GM21529 (cell line): ENCODE results near the gene ARMH2.

Experiments used
- ATAC-seq: cut with Tn5 transposase; IDR thresholded peaks from one replicate; pipeline ENCODE4 v1.9.1; 2021; ENCODE audit not compliant: unreplicated experiment

Gene ARMH2

GRCh38 chr6:24798740-24799540 is at the start of gene ARMH2:
Gene ARMH2 (minus strand): TSS chr6:24798917. CDS start chr6:24798857, 60 bp downstream.
- ATAC-seq: no peak

DNA sequence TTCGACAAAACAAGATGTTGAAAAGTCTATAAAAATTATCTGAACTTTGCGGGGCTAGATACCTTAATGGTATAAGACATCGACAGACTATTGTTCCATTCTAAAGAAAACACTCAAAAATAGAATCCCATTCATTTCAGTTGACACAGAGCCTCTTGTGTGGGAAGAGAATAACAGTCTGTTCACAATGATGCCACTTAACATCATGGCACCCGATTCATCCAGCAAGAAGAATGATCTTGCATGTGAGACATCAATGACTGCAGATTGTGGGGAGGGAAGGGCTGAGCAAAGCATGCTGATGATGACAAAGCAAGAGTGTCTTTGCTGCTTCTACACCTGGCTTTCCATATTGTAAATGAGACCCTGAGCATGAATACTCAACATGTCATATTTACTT is 49.7 kb upstream of the ARMH2 start:
- no peak for ATAC-seq

GRCh38 chr6:24847402-24847801 is 48.7 kb upstream of the ARMH2 start:
- no peak for ATAC-seq

DNA sequence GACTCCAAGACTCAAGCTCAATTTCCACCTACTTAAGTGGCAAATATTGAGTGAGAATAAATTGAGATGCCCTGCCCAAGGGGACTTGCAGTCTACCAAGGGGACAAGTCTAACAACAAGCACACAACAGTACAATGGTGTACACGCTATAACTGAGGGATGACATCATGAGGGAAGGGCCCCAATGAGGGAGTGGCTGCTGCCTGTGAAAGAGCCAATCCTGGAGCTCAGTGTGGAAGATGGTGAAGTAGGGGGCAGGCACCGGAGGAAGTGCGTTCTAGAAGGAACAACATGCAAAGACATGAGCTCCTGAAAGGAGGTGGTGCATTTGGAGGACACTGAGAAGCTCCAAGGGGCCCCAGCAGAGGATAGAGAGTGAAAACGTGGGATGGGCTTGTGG is 46.9 kb upstream of the ARMH2 start:
- no peak for ATAC-seq

DNA sequence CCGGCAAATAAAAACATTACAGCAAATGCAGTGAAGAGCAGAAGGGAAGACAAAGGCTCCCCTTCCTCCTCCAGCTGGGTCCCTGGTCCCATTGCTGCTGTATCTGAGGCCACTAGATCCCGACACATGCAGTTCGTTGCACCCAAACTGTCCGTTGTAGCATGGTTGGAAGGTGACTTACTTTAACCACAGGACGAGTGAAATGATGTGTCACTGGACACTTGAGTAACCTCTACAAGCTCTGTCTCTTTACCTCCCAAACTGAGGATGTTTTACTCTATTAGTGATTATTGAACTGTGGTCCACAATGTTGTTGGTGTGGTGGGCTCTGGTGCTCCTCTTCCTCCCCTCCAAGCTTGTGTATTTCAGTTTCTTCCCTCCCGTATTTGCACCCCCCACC is 46.2 kb upstream of the ARMH2 start:
- ATAC-seq: no peak

DNA sequence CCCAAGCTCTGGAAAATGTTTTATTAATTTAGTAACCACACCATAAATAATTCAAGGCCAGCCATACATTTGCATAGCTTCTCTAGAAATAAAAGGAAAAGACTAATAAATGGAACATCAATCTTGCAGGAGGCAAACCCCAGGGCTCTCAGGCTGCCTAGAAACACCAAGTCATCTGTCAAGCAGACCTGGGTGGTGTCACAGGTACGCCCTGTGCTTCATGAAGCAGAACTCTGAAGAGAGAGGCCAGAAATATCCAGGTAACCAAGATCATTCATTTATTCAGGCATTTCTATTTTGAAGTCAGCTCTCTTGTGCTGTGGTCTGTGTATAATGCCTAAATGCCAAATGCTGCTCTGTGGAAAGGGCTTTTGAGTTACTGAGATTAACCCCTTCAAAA is 45.3 kb upstream of the ARMH2 start:
- no peak for ATAC-seq

DNA sequence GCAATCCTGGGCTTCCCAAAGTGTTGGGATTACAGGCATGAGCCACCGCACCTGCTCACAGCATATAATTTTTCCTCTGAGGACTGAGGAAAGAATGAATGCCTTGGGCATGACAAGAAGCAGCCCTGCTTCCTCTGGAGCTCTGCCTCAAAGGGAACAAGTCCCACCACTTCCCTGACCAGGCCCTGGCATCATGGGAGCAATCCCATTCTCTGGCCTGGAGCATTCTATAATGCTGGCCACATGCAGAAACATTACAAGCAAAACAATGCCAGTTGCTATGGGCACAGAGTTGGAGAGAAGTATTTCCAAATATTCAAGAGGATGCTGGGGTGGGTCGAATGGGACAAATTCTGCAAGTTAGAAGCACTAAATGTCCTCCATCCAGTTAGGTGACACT is 41.5 kb upstream of the ARMH2 start:
- no peak for ATAC-seq

- ATAC-seq: no peak
Observed at GRCh38 chr6:24838994-24839393, 40.3 kb upstream of the ARMH2 start.

DNA sequence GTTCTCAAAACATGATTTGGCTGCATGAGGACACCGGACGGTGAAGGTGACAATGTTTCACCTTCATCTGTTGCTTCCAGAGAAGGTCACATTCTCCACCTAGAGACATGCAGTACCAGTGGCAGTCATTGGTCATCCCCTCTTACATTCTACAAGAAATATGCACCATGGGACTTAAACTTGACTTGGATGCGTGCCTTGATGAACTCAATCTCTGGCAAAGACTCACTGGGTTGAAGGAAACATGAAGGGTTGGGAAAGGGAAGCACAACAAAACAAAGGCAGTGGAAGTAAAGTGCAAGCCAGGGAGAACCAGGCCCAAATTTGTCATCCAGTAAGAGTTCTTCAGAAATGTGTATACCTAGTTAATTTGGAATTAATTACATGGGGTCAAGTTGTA is 39.4 kb upstream of the ARMH2 start:
- ATAC-seq: no peak

DNA sequence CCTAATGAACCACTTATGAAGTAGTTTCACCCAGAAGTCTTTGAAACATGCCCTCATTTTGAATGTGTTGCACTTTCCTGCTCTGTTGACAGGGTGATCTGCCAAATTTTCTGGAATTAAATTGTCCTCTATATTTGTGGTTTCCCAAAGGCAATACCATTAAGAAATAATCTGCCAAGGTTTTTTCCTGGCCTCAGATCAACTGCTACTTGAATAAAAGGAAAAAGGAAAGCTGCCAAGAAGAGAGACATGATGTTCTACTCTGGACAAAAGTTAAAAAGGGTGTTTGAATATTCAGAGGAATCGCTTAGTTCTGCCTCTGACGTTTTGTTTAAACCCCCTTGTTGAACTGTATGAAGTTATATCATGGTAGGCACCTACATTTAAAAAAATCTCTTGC is 37.4 kb upstream of the ARMH2 start:
- ATAC-seq: no peak

DNA sequence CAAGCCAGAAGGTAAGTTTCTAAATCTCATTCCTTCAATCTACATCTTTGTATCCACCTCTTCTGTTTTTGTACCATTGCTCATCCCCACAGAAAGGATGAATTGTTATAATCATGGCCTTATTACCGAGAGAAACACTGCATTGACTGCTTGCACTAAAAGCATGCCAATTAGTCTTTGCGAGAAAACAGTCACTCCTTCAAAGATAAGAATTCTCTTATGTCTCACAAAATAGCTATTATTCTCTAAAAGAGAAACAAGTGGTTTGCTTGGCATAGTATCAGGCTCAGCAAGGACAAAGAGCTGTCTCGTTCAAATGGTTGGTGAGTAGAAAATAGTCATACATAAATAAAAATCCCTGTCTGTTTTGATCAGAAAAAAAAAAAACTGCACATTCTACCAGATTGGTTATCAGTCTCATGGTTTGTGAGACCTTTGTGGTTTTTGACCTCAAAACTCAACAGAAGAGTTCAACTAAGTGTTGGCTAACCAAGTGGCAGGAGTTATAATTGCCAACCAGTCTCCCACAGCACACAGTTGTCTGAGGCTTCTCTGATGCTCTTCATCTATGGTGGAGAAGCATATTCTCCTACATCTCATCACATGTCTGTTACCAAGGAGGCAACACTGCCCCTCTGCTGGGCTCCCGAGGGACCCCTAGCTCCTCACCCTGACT is 35.1 kb upstream of the ARMH2 start:
- ATAC-seq: no peak

- no peak for ATAC-seq
Observed at GRCh38 chr6:24832794-24833193, 34.1 kb upstream of the ARMH2 start.

GRCh38 chr6:24831771-24832716 is 33.3 kb upstream of the ARMH2 start:
- ATAC-seq: no peak

GRCh38 chr6:24829657-24830056 is 30.9 kb upstream of the ARMH2 start:
- no peak for ATAC-seq

DNA sequence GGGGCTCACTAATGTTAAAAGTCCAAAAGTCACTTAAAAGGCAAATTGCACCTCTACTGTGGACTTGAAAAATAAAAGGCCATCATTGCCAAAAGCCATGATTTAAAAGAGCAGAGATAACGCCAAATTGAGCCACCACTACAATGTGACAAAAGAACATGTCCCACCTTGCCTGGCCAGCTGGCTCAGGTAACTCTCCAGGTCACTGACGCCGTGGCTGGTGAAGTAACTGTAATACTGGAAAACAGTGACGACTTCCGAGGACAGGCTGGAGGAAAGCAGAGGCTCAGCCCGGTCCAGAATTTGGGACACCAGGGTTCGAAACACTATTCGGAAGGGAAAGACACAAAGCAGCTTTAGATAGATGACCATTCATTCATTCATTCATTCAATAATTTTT is 29.3 kb upstream of the ARMH2 start:
- ATAC-seq: no peak

DNA sequence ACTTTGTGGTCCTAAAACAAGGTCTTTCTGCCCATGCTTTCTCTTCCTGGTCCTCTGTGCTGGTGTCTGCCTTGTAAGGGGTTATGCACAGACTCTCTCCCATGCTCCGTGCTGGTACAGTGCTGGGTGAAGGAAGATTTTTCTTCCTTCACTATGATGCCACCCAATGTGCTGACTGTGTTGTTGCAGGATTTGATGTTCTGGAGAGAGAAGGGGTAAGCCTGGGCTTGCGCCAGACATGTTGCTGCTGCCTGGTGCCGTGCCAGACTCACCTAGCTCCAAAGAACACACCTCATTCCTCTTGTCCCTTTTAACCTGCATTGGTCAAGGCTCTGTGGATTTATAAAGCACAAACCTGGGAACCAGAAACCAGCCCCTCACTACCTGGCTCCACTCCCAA is 28.4 kb upstream of the ARMH2 start:
- no peak for ATAC-seq

DNA sequence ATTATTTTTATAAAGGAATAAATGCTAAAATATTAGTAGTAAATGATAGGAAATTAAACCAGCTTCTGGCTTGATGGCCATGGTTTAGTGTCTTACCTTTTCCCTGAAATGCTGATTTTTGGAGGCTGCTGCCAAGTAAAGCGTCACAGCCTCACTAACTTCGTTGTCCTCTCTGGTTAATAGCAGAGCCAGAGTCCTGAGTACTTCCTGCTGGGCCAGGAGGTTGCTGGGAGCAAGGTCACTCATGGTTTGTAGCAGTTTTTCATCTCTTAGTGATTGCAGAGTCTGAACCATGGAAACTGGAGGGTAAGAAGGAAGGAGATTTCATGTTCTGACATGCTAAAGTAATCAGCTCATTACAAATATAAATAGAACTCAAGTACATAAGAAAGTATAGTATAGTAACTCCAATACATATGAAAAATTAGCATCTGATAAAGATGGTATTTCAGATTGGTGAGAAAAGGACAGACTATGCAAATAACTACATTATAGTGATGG is 26.5 kb upstream of the ARMH2 start:
- no peak for ATAC-seq

- no peak for ATAC-seq
Observed at GRCh38 chr6:24824142-24824938, 25.6 kb upstream of the ARMH2 start.

GRCh38 chr6:24823185-24823584 is 24.5 kb upstream of the ARMH2 start:
- no peak for ATAC-seq

GRCh38 chr6:24822696-24823095 is 24.0 kb upstream of the ARMH2 start:
- ATAC-seq: no peak
